ENCODE measurements around the gene JUND. TPM values are rescaled to one million over a fixed set of nuclear protein-coding genes. Genes with fewer than 3 reads are reported as not detected.

The JUND gene
- polyA plus RNA-seq, 1 donor (not counting 4 experiments of a cell fraction or from before 2014, with no cell fraction given), result 17.2 TPM

GRCh38 chr19:18231775-18232174 lies 49.6 kb downstream of the JUND start:
- TF ChIP-seq, protein P1, sequence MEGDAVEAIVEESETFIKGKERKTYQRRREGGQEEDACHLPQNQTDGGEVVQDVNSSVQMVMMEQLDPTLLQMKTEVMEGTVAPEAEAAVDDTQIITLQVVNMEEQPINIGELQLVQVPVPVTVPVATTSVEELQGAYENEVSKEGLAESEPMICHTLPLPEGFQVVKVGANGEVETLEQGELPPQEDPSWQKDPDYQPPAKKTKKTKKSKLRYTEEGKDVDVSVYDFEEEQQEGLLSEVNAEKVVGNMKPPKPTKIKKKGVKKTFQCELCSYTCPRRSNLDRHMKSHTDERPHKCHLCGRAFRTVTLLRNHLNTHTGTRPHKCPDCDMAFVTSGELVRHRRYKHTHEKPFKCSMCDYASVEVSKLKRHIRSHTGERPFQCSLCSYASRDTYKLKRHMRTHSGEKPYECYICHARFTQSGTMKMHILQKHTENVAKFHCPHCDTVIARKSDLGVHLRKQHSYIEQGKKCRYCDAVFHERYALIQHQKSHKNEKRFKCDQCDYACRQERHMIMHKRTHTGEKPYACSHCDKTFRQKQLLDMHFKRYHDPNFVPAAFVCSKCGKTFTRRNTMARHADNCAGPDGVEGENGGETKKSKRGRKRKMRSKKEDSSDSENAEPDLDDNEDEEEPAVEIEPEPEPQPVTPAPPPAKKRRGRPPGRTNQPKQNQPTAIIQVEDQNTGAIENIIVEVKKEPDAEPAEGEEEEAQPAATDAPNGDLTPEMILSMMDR (optimal IDR thresholded peaks at IDR 0.05 in 1 of 3, IDR thresholded peaks at IDR 0.05 in 1 of 3, conservative IDR thresholded peaks at IDR 0.05 in 1 of 3; ENCODE audit: extremely low read depth in 1 of 3, insufficient read depth in 2 of 3, low read length in 3 of 3), result no peak
- no peak for TF ChIP-seq EZH2 (IDR thresholded peaks at IDR 0.05; ENCODE audit: low read length)
- no peak for FAIRE-seq
- peaks cover 20% of the 10 kb centered on the region for H3K27me3 ChIP-seq (ENCODE audit: control insufficient read depth, extremely low read depth, insufficient read depth, low read length)

GRCh38 chr19:18230941-18231734 lies 50.3 kb downstream of the JUND start:
- Histone ChIP-seq H3K36me3 (ENCODE audit: control insufficient read depth in 2 of 2, extremely low read depth in 1 of 2, insufficient read depth in 2 of 2, low read length in 2 of 2) (no peaks in the 10 kb centered on the region), H3K4me2 (ENCODE audit: control insufficient read depth, extremely low read depth, insufficient read depth, low read depth, low read length) (no peak overlapping the region), H4K20me1 (ENCODE audit: control insufficient read depth, extremely low read depth, insufficient read depth, low read length) (no peaks in the 10 kb centered on the region), H3K4me1 (ENCODE audit: control insufficient read depth, extremely low read depth, insufficient read depth, low read length) (no peaks in the 10 kb centered on the region), H3K27ac (ENCODE audit: control insufficient read depth, insufficient read depth, low read length) (no peak overlapping the region), H2AFZ (ENCODE audit: control insufficient read depth, low read length) (no peak overlapping the region), H3K9ac (ENCODE audit: control insufficient read depth, extremely low read depth, insufficient read depth, low read length) (no peak overlapping the region), H3K4me3 (ENCODE audit: control insufficient read depth in 2 of 3, extremely low read depth in 1 of 3, insufficient read depth in 2 of 3, low read depth in 1 of 3, low read length in 3 of 3) (no peak overlapping the region), H3K79me2 (ENCODE audit: control insufficient read depth, insufficient read depth, low read length) (no peaks in the 10 kb centered on the region), H3K9me3 (ENCODE audit: control insufficient read depth, low read depth, low read length) (no peaks in the 10 kb centered on the region), H3K27me3 (ENCODE audit: control insufficient read depth, extremely low read depth, insufficient read depth, low read length) (peaks cover 26% of the 10 kb centered on the region), H3K9me1 (ENCODE audit: control insufficient read depth, extremely low read depth, insufficient read depth, low read length) (no peaks in the 10 kb centered on the region)
- FAIRE-seq (no peak), DNase-seq (ENCODE audit: low read depth, low spot score) (no peak)
- dilution Hi-C loops (cut with MboI; ENCODE audit: extremely low pct_ligation_motif_present, low sequenced_read_pairs), result no loop called here
- TF ChIP-seq, protein P1 (optimal IDR thresholded peaks at IDR 0.05 in 1 of 3, IDR thresholded peaks at IDR 0.05 in 1 of 3, conservative IDR thresholded peaks at IDR 0.05 in 1 of 3; ENCODE audit: extremely low read depth in 1 of 3, insufficient read depth in 2 of 3, low read length in 3 of 3), result no peak
- peak; percentile 27 for TF ChIP-seq EZH2 (IDR thresholded peaks at IDR 0.05; ENCODE audit: low read length)

More at GRCh38 chr19:18231775-18232174, 49.6 kb downstream of the JUND start:
- no peaks in the 10 kb centered on the region for H3K36me3 ChIP-seq (ENCODE audit: control insufficient read depth in 2 of 2, extremely low read depth in 1 of 2, insufficient read depth in 2 of 2, low read length in 2 of 2)
- H3K9me1 ChIP-seq (ENCODE audit: control insufficient read depth, extremely low read depth, insufficient read depth, low read length), result no peaks in the 10 kb centered on the region
- no peak overlapping the region for H3K27ac ChIP-seq (ENCODE audit: control insufficient read depth, insufficient read depth, low read length)
- H3K9me3 ChIP-seq (ENCODE audit: control insufficient read depth, low read depth, low read length), result no peaks in the 10 kb centered on the region
- dilution Hi-C loops (cut with MboI; ENCODE audit: extremely low pct_ligation_motif_present, low sequenced_read_pairs), result no loop called here
- DNase-seq (ENCODE audit: low read depth, low spot score), result no peak
- no peak overlapping the region for H2AFZ ChIP-seq (ENCODE audit: control insufficient read depth, low read length)
- no peaks in the 10 kb centered on the region for H3K79me2 ChIP-seq (ENCODE audit: control insufficient read depth, insufficient read depth, low read length)
- H4K20me1 ChIP-seq (ENCODE audit: control insufficient read depth, extremely low read depth, insufficient read depth, low read length), result no peaks in the 10 kb centered on the region
- no peak overlapping the region for H3K4me3 ChIP-seq (ENCODE audit: control insufficient read depth in 2 of 3, extremely low read depth in 1 of 3, insufficient read depth in 2 of 3, low read depth in 1 of 3, low read length in 3 of 3)
- no peak overlapping the region for H3K4me2 ChIP-seq (ENCODE audit: control insufficient read depth, extremely low read depth, insufficient read depth, low read depth, low read length)
- H3K4me1 ChIP-seq (ENCODE audit: control insufficient read depth, extremely low read depth, insufficient read depth, low read length), result no peaks in the 10 kb centered on the region
- no peak overlapping the region for H3K9ac ChIP-seq (ENCODE audit: control insufficient read depth, extremely low read depth, insufficient read depth, low read length)
